ENCODE results near the gene BCAP31. TPM values are rescaled to one million over a fixed set of nuclear protein-coding genes. Genes with fewer than 3 reads are reported as not detected.

The BCAP31 gene
- total RNA-seq, 2 experiments from 2014 or later = 97.6 to 102 TPM

DNA sequence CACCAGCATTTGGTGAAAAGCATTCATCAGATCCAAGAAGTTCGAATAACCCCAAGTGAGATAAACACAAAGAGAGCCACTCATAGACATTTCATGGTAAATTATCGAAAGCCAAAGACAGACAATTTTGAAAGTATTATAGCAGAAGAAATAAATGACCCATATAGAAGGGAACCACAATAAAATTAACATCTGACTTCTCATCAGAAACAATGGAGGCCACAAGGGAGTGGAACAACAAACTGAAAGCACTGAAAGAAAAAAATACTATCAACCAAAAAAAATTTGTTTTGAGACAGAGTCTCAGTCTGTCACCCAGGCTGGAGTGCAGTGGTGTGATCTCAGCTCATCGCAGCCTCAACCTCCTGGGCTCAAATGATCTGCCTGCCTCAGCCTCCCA lies 64.9 kb downstream of the BCAP31 start:
- no peaks in the 10 kb centered on the region for H3K9me3 Mint-ChIP-seq
- no peak for ATAC-seq

DNA sequence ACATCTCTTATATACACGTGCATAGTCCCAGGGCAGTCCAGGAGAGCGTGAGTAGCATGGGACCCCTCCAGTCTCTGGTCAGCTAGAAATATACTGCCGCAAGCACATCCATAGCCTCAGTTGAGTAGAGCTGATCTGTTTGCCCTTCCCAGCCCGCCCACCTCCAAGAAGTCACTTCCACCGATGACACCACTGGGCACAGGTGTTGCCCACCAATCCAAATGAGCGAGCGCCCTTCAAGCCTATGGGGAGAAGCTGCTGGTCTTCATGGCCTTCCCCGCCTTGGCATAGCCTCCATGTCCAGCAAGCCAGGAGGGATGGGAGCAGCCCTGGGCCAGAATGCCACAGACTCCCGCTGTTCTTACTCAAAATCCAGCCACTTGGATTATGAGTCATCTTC lies 67.0 kb downstream of the BCAP31 start:
- TF ChIP-seq, protein P1, sequence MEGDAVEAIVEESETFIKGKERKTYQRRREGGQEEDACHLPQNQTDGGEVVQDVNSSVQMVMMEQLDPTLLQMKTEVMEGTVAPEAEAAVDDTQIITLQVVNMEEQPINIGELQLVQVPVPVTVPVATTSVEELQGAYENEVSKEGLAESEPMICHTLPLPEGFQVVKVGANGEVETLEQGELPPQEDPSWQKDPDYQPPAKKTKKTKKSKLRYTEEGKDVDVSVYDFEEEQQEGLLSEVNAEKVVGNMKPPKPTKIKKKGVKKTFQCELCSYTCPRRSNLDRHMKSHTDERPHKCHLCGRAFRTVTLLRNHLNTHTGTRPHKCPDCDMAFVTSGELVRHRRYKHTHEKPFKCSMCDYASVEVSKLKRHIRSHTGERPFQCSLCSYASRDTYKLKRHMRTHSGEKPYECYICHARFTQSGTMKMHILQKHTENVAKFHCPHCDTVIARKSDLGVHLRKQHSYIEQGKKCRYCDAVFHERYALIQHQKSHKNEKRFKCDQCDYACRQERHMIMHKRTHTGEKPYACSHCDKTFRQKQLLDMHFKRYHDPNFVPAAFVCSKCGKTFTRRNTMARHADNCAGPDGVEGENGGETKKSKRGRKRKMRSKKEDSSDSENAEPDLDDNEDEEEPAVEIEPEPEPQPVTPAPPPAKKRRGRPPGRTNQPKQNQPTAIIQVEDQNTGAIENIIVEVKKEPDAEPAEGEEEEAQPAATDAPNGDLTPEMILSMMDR (IDR thresholded peaks at IDR 0.05) = no peak
- Mint-ChIP-seq H3K4me1 (ENCODE audit: low read depth) (no peaks in the 10 kb centered on the region), H3K27me3 (no peaks in the 10 kb centered on the region), H3K4me3 (no peak overlapping the region), H3K9me3 (no peaks in the 10 kb centered on the region), H3K36me3 (ENCODE audit: low read depth) (no peaks in the 10 kb centered on the region), H3K27ac (no peak overlapping the region)
- intact Hi-C loops (cut with micrococcal nuclease) = no loop called here
- POLR2A ChIA-PET = no interaction called here
- DNase-seq = no peak
- CTCF ChIA-PET = interaction anchor here (1.1 to 4.6 kb wide), 2 partner anchors 11 to 21 kb away, joined by 3 to 29 read pairs; no protein-coding TSS in a partner anchor
- ATAC-seq = no peak

More for the DNA sequence above, 64.9 kb downstream of the BCAP31 start:
- ChIA-PET CTCF (interaction anchor here (1.3 to 4.6 kb wide), 3 partner anchors 9 to 50 kb away, joined by 3 to 29 read pairs (median 4); no protein-coding TSS in a partner anchor), POLR2A (no interaction called here)
- TF ChIP-seq, protein P1 (IDR thresholded peaks at IDR 0.05) = no peak
- Mint-ChIP-seq H3K27me3 (peaks cover 2% of the 10 kb centered on the region), H3K4me3 (no peak overlapping the region), H3K36me3 (ENCODE audit: low read depth) (no peaks in the 10 kb centered on the region), H3K27ac (no peak overlapping the region), H3K4me1 (ENCODE audit: low read depth) (no peaks in the 10 kb centered on the region)
- DNase-seq = no peak
- intact Hi-C loops (cut with micrococcal nuclease) = no loop called here

DNA sequence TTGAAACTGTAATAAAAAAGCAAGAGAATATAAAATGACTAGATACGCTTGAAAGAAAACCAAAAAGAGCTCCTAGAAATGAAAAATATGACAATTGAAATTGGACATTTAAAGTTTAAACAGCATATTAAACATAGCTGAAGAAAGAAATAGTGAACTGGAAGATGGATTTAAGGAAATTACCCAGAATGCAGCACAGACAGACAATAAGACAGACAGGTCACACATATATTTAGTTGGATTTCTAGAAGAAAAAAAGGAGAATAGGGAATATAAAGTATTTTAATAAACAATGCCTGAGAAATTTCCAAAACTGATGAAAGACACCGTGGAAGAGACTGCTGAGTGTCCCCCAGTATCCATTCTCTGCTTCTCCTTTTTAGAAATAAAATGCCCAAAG lies 70.6 kb downstream of the BCAP31 start:
- Mint-ChIP-seq H3K36me3 (ENCODE audit: low read depth) (no peaks in the 10 kb centered on the region), H3K27me3 (no peaks in the 10 kb centered on the region), H3K9me3 (no peaks in the 10 kb centered on the region), H3K27ac (no peak overlapping the region), H3K4me1 (ENCODE audit: low read depth) (no peaks in the 10 kb centered on the region), H3K4me3 (no peak overlapping the region)
- CTCF ChIA-PET = interaction anchor here (0.6 to 1.4 kb wide), 4 partner anchors 10 to 182 kb away, joined by 3 to 5 read pairs (median 4); no protein-coding TSS in a partner anchor
- ATAC-seq = no peak
- intact Hi-C loops (cut with micrococcal nuclease) = no loop called here
- POLR2A ChIA-PET = interaction anchor here (0.6 kb wide), 1 partner anchor 44 kb away, joined by 3 read pairs; no protein-coding TSS in a partner anchor
- TF ChIP-seq, protein P1 (IDR thresholded peaks at IDR 0.05) = no peak
- DNase-seq = no peak

- peaks cover 5% of the 10 kb centered on the region for H3K27me3 Mint-ChIP-seq
- no peak overlapping the region for H3K27ac Mint-ChIP-seq
Observed at GRCh38 chrX:153651540-153652079, 72.6 kb downstream of the BCAP31 start.

GRCh38 chrX:153650959-153651358 lies 73.2 kb downstream of the BCAP31 start:
- Mint-ChIP-seq H3K27me3 (peaks cover 9% of the 10 kb centered on the region), H3K4me1 (ENCODE audit: low read depth) (peaks cover 2% of the 10 kb centered on the region), H3K9me3 (no peaks in the 10 kb centered on the region), H3K27ac (no peak overlapping the region), H3K36me3 (ENCODE audit: low read depth) (no peaks in the 10 kb centered on the region), H3K4me3 (no peak overlapping the region)
- intact Hi-C loops (cut with micrococcal nuclease) = no loop called here
- no peak for DNase-seq
- ChIA-PET CTCF (interaction anchor here (1.3 kb wide), 1 partner anchor 96 kb away, joined by 4 read pairs; no protein-coding TSS in a partner anchor), POLR2A (interaction anchor here (0.6 kb wide), 1 partner anchor 247 kb away, joined by 3 read pairs; no protein-coding TSS in a partner anchor)
- no peak for ATAC-seq
- TF ChIP-seq, protein P1 (IDR thresholded peaks at IDR 0.05) = no peak

More at GRCh38 chrX:153651540-153652079, 72.6 kb downstream of the BCAP31 start:
- ChIA-PET CTCF (interaction anchor here (1.1 to 1.4 kb wide), 2 partner anchors 42 to 112 kb away, joined by 3 read pairs; no protein-coding TSS in a partner anchor), POLR2A (no interaction called here)
- no peak for ATAC-seq
- no peaks in the 10 kb centered on the region for H3K36me3 Mint-ChIP-seq (ENCODE audit: low read depth)
- intact Hi-C loops (cut with micrococcal nuclease) = no loop called here
- H3K4me3 Mint-ChIP-seq = no peak overlapping the region
- no peaks in the 10 kb centered on the region for H3K9me3 Mint-ChIP-seq
- TF ChIP-seq, protein P1 (IDR thresholded peaks at IDR 0.05) = no peak
- peaks cover 2% of the 10 kb centered on the region for H3K4me1 Mint-ChIP-seq (ENCODE audit: low read depth)
- no peak for DNase-seq
